HG02798 (cell line): ENCODE data around the gene GUCD1.

ENCODE experiments used
- ATAC-seq: cut with Tn5 transposase; IDR thresholded peaks from one replicate; pipeline ENCODE4 v1.9.1; 2021; ENCODE audit warnings: mild to moderate bottlenecking; ENCODE audit not compliant: unreplicated experiment, poor library complexity

Gene GUCD1

DNA sequence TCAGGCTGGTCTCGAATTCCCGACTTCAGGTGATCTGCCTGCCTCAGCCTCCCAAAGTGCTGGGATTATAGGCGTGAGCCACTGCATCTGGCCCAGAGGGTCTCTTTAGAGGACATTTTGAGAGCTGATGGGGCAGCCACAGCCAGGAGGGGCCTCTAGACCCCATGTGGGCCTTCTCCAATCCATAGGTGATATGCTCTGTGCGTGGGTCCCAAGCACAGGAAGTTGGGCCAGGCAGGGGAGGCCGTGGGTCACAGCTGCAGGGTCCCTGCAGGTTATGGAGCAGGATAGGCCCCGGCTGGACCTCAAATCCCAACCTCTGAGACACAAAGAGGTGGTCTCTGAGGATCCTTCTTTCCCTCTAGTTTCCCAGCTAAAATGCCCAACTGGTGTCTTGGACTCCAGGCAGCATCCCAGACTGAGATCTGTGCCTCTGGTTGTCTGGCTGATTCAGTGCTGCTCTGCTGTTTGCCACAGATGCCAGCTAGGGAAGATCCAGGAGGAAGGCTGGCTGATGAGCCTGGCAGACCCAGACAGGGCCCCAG is 36.4 kb upstream of the GUCD1 start:
- no peak for ATAC-seq

DNA sequence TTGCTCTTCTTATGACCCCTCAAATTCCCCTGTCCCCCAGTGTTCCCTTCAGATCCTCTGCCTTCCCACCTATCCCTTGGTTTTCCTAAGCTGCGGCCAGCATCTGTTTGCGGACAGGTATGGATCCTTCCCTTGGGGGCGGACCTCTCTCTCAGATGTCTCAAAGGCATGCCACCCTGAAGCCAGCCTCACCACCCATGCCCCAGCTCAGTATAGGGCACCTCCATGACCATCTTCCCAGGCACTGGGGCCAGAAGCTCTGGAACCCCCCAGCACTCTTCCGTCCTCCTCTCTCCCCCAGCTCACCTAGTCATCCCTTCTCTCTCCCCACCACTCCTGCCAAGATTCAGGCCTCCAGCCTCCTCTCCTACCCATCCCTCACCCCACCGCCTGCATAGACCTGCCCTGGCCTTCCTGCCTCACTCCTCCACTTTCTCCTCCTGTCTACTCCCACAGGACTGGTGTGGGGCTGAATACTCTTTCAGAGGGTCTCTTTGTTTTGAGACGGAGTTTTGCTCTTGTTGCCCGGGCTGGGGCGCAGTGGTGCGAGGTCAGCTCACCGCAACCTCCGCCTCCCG is 35.7 kb upstream of the GUCD1 start:
- ATAC-seq, result no peak

GRCh38 chr22:24589518-24590030 is 34.6 kb upstream of the GUCD1 start:
- ATAC-seq, result no peak

DNA sequence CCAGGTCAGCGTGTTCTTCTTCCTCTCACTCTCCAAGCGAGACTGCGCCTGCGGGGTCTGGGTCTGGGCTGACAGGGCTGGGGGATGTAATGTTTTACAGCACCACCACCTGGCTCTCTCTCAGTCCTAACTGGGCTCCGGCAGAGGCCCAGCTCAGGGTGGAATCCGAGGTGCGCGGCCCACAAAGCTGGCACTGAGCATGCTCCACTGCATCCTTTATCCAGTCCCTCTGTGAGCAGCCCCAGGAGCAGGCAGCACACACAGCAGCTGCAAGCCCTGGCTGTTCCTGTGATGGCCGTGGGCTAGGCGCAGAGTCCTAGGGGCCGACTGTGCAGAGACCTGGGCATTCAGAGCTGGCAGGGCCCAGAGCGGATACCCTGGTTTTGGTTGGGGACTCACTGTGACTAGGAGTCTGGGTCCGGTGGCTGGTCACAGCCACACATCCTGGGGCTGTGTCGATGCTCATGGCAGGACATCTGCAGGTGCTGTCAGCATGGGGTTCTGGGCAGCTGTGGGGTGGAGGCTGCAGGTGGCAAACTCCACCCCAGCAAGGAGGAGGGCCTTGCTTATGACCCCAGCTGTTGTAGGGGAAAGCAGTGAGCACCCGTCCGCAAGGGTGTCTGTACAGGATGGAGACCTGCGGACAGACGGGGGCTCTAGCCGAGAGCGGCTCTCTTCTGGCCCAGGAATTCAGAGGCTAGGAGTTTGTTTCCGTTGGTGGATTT is 34.0 kb upstream of the GUCD1 start:
- no peak for ATAC-seq

DNA sequence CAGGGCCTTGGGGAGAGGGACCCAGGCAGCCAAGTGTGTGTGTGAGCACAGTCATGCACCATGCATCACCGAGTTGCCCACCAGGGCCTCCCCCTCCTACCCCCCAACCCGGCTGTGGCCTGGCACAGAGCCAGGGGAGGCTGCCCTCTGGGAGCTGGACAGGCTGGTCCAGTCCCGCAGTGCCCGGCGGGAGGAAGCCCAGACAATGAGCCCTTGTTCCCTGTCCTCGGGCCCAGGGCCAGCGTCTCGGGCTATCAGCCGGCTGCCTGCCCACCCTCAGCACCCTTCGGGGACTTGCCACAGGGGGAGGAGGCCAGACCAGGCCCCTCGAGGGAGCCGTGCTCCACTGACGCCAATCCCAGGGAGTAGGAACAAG is 33.4 kb upstream of the GUCD1 start:
- ATAC-seq, result no peak

DNA sequence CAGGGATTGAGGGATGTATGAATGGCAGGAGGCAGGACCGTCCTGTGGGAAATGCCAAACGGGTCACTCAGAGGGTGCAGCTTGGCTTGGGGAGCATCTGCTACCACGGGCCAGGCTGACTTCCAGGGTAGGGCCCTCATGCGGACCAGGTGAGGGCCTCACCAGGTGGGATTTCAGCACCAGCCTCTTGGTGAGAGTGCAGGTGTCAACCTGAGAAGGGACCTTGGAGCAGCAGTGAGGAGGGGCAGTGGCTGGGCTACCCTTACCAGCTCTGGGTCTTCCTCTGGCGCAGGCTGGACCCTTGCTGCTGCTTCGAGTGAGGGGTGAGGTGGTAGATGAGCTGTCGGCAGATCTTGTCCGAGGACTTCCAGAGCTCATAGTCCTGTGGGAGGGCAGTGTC is 33.0 kb upstream of the GUCD1 start:
- no peak for ATAC-seq

DNA sequence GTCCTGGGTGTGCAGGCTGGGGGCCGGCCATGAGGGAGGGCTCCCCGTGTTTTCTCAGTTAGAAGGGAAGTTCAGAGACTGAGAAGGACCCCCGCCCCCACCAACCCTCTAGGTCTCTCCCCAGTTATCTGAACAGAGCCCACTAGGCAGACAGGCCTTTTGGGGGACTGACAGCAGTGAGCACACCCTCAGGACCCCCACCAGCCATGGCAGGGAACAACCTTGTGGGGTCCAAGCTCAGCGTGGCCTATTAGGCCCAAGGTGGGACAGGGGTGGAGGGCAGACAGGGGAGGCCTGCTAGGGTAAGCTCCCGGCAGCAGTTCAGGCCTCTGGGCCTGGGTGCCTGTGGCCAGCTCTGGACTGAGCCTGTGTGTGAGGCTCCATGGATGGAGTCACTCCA is 32.3 kb upstream of the GUCD1 start:
- no peak for ATAC-seq

DNA sequence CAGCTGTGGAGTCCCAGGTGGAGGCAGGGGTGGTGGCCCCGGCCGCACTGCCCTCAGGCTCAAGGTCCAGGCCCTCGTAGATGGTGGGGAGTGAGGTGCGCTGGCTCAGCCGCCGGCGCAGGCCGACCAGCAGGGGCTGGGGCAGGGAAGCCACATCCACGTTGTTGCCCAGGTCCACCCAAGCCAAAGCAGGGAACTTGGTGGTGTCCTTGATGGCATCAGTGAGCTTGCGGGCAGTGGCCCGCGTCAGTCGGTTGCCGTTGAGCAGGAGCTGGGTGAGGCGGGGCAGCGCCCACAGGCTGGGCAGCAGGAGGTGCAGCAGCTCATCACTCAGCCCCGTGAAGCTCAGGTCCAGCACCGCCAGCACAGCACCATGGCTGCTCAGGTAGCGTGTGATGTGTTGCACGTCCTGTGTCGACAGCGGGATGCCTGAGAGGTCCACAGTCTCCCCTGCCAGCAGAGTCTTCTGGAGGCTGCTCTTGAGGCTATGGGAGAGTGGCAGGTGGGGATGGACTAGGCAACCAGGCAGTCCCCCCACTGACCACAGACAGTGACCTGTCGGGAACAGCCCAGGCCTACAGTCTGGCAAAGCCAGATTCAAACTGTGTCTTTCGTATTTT is 31.1 kb upstream of the GUCD1 start:
- no peak for ATAC-seq

DNA sequence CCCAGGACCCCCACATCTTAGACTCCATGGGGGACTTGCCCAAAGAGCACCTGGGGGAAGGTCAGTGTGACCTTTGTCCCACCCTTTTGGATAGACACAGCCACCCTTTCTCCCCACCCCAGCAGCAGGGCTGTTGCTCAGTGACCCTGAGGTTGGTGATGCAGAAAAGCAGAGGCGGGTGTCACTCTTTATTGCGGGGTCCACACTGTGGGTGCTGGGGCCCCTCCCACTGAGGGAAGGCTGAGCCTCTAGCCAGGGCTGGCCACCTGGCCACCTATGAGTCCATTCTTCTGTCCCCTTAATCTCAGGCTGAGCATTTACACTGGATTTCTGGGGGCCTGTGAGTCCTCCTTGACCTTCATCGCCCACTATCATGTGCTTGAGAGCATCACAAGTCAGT is 30.5 kb upstream of the GUCD1 start:
- no peak for ATAC-seq

DNA sequence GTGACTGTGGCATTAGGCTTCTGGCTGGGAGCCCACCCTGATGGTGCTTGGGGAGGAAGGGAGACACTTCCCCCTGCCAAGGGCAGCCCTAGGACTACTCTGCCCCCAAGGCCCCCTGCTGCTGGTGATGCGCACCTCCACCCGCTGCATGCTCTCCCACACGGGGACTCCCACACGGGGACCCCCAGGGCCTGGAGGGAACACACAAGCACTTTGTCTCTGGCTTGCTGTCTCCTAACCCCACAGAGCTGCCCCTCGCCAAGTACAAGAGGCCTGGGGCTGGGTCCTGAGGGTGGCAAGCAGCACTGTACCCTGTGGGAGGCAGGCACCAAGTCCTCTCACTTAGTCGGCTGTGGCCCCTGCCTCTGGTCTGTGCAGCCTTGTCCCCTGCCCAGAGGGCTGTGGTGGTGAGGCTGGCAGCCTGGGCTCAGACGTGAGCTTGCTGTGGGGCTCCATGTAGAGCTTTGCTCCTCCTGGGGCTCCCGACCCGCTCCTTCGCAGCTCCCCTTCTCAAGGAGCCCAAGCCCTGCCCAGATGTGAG is 30.0 kb upstream of the GUCD1 start:
- ATAC-seq, result no peak

GRCh38 chr22:24584166-24584790 is 29.3 kb upstream of the GUCD1 start:
- no peak for ATAC-seq

DNA sequence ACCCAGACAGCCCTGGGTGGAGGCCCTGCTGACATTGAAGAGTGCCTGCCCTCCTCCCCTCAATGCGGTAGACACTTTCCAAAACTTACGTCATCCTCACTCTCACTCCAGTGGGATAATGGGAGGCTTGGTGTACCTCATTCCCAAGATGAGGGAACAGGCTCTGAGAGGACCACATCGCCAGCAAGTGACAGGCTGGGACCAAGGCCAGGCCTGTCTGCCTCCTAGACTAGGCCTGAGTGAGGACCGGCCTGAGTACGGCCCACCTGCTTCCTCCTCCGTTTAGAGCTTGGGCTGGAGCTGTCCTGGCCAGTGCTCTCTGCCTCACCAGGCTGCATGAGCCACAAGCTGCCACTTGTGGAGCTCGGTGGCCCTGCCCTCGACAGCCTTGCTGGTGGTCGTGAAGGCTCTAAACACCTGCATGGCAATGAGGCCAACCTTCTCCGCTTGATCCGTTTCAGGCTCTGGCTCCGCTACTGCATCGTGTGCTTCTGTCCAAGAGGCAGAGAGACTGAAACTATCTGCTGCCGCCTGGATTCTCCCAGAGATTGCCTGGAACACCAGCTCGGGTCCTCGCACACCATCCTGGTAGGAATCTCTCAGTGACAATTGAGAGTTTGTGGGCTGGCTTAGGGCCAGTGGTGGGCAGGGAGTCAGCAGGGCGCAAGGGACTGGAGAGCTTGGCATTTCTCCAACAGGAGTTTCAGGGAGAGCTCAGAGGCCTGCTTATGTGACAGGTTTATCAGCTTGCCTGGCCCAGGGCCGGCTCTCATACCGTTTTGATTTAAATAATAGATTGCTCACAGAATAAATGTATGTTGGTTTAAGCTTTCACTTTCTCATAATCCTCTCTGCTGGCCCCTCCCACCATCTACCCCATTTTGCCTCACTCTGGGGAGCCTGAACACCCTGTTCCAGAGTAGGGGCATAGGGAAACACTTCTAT is 28.6 kb upstream of the GUCD1 start:
- no peak for ATAC-seq

DNA sequence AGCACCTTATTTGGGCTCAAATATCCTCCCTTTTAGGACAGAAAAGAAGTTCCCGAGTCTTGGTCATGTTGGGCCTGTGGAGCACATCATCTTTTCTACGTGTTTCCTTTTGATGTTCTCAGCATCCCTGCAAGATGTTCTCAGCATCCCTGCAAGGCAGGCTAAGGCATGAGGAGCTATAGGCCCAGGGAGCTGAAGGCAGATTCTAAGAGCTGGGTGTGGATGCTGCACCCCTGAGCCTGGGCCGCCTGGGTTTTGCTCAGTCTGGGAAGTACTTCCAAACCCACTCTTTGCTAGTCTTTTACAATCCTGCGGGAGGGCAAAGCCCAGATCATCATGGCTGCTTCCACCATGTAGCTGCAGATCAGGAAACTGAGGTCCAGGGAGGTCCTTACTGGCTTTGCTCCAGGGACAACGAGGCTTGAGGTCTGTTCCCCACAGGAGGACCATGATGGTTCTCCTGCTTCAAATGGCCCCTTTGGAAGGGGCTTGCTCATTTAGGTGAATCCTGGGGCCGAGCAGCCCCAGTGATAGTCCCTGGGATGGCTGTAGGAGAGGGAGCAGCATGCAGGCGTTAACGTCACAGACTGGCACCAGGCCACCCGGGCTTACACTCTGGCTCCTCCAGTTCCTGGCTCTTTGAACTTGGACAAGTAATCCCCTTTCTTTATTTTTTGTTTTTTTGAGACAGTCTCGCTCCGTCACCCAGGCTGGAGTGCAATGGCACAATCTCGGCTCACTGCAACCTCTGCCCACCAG is 27.3 kb upstream of the GUCD1 start:
- ATAC-seq, result no peak

DNA sequence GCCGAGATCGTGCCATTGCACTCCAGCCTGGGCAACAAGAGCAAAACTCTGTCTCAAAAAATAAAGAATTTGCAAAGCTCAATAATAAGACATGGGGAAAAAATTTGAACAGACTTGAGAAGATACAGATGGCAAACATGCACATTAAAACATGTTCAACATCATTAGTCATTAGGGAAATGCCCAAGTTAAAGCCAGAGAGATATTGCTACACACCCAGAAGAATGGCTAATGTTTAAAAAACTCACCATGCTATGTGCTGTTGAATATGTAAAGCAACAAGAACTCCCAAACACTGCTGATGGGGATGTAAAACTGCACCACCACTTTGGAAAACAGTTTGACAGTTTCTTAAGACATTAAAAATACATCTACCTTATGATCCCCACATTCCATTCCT is 25.3 kb upstream of the GUCD1 start:
- no peak for ATAC-seq

DNA sequence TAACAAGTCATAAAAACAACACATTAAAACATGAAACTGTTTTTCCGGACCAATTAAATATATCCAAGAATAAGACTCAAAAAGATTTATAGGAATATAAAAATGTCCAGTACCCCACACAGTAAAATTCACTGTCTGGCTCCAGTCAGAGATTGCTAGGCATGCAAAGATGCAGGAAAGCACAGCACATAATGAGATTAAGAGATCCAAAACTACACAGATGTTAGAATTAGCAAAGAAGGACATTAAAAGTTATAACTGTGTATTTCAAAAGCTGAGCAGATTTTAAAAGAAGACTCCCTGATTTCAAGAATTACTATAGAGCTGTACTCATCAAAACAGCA is 24.3 kb upstream of the GUCD1 start:
- no peak for ATAC-seq

GRCh38 chr22:24578355-24579257 is 23.7 kb upstream of the GUCD1 start:
- no peak for ATAC-seq

GRCh38 chr22:24576778-24577177 is 21.8 kb upstream of the GUCD1 start:
- ATAC-seq, result no peak

- no peak for ATAC-seq
Measured at GRCh38 chr22:24571266-24571665, 16.3 kb upstream of the GUCD1 start.
